IMR-90 (cell line): Measurements from ENCODE around the gene CMSS1. TPM values are rescaled to one million over a fixed set of nuclear protein-coding genes. Genes with fewer than 3 reads are reported as not detected.

Experiments
- ATAC-seq: fragments of 200-7000 bp; cut with Tn5 transposase; 2 replicates; pipeline ENCODE4 v1.9.1; 2020; ENCODE audit warnings: low read depth, mild to moderate bottlenecking, moderate library complexity
- BruUV-seq: library from RNA; stranded (reverse); fragments of 400-500 nt; replicated peaks from 2 replicates; lab custom pipeline; 2021; lab: Mats Ljungman, UMichigan
- CTCF ChIA-PET: fragments of 300-600 bp; formaldehyde crosslinking; extraction: SDS; loops from one replicate; lab custom pipeline; 2021; ENCODE audit warnings: antibody characterized with exemption; lab: Yijun Ruan, JAX
- POLR2A ChIA-PET: fragments of 300-600 bp; sonication (Branson Sonifier 250); formaldehyde crosslinking; loops from one replicate; lab custom pipeline; 2022; ENCODE audit warnings: antibody characterized with exemption; ENCODE audit not compliant: unreplicated experiment; lab: Charles Lee
- DNase-seq: peaks from one replicate; pipeline ENCODE4 v3.0.0; 2013
- H2AFZ ChIP-seq: replicated peaks from 2 replicates; pipeline ENCODE3; 2013; ENCODE audit warnings: low read length, mild to moderate bottlenecking; ENCODE audit not compliant: poor library complexity
- H2AK5ac ChIP-seq: 2 replicates; pipeline ENCODE4 v1.6.1; 2013; ENCODE audit warnings: low read depth, low read length, inconsistent platforms
- H2AK9ac ChIP-seq: replicated peaks from 2 replicates; pipeline ENCODE3; 2013; ENCODE audit warnings: mild to moderate bottlenecking, low read depth, low read length, moderate library complexity; ENCODE audit not compliant: poor library complexity
- H2BK120ac ChIP-seq: 2 replicates; pipeline ENCODE4 v1.6.1; 2013; ENCODE audit warnings: low read depth, low read length, inconsistent platforms
- H2BK15ac ChIP-seq: 3 replicates; pipeline ENCODE4 v1.6.1; 2013; ENCODE audit warnings: low read depth, low read length, inconsistent platforms
- H2BK20ac ChIP-seq: 2 replicates; pipeline ENCODE4 v1.6.1; 2013; ENCODE audit warnings: low read depth, mild to moderate bottlenecking, inconsistent platforms, low read length, moderate library complexity
- H2BK5ac ChIP-seq: 2 replicates; pipeline ENCODE4 v1.6.1; 2013; ENCODE audit warnings: mild to moderate bottlenecking, low read depth, low read length, inconsistent platforms; ENCODE audit not compliant: poor library complexity, severe bottlenecking
- H3K14ac ChIP-seq: replicated peaks from 2 replicates; pipeline ENCODE4 v1.6.1; 2013; ENCODE audit warnings: low read depth, low read length, inconsistent platforms
- H3K18ac ChIP-seq: 2 replicates; pipeline ENCODE4 v1.6.1; 2013; ENCODE audit warnings: low read depth, low read length, control low read depth
- H3K23ac ChIP-seq: 2 replicates; pipeline ENCODE4 v1.6.1; 2013; ENCODE audit warnings: low read depth, low read length, inconsistent platforms
- H3K27ac ChIP-seq: 2 replicates; pipeline ENCODE4 v1.5.1; 2013; ENCODE audit warnings: mild to moderate bottlenecking, control low read depth, low read length; ENCODE audit not compliant: insufficient read depth
- H3K27me3 ChIP-seq: 2 replicates; pipeline ENCODE4 v1.6.1; 2013; ENCODE audit warnings: low read length; ENCODE audit not compliant: control insufficient read depth, insufficient read depth
- H3K36me3 ChIP-seq: 2 replicates; pipeline ENCODE4 v1.6.1; 2013; ENCODE audit warnings: low read length, mixed read lengths; ENCODE audit not compliant: control insufficient read depth, insufficient read depth
- H3K4ac ChIP-seq: 2 replicates; pipeline ENCODE4 v1.6.1; 2013; ENCODE audit warnings: low read depth, low read length, inconsistent platforms
- H3K4me1 ChIP-seq: 2 replicates; pipeline ENCODE4 v1.6.1; 2013; ENCODE audit warnings: low read length, mixed read lengths; ENCODE audit not compliant: control insufficient read depth, insufficient read depth
- H3K4me2 ChIP-seq: 2 replicates; pipeline ENCODE4 v1.6.1; 2013; ENCODE audit warnings: low read depth, mild to moderate bottlenecking, control low read depth, low read length, moderate library complexity
- H3K4me3 ChIP-seq: 2 replicates; pipeline ENCODE4 v1.5.1; 2013; ENCODE audit warnings: low read depth, mild to moderate bottlenecking, control low read depth, low read length, moderate library complexity; ENCODE audit not compliant: insufficient read depth
- H3K56ac ChIP-seq: 2 replicates; pipeline ENCODE4 v1.6.1; 2013; ENCODE audit warnings: low read length, inconsistent platforms; ENCODE audit not compliant: insufficient read depth; ENCODE audit errors: extremely low read depth
- H3K79me1 ChIP-seq, 2 experiments: 2 replicates each; pipeline ENCODE4 v1.6.1; 2013; ENCODE audit warnings: low read length in 2 of 2, inconsistent platforms in 1 of 2, low read depth in 1 of 2
- H3K9ac ChIP-seq: 2 replicates; pipeline ENCODE4 v1.6.1; 2013; ENCODE audit warnings: low read depth, low read length, control low read depth
- H3K9me1 ChIP-seq: 2 replicates; pipeline ENCODE4 v1.6.1; 2013; ENCODE audit warnings: low read length, inconsistent platforms; ENCODE audit not compliant: insufficient read depth
- H3K9me3 ChIP-seq: 2 replicates; pipeline ENCODE4 v1.6.1; 2013; ENCODE audit warnings: low read length; ENCODE audit not compliant: control insufficient read depth, insufficient read depth
- H4K20me1 ChIP-seq: 2 replicates; pipeline ENCODE4 v1.6.1; 2013; ENCODE audit warnings: low read length, inconsistent platforms; ENCODE audit not compliant: insufficient read depth
- H4K5ac ChIP-seq: 2 replicates; pipeline ENCODE4 v1.6.1; 2013; ENCODE audit warnings: mild to moderate bottlenecking, low read depth, low read length, control low read depth
- H4K8ac ChIP-seq, 2 experiments: 2 replicates each; pipeline ENCODE4 v1.6.1; 2013; ENCODE audit warnings: low read depth in 2 of 2, low read length in 2 of 2, control low read depth in 1 of 2, inconsistent platforms in 1 of 2
- H4K91ac ChIP-seq: 2 replicates; pipeline ENCODE4 v1.6.1; 2013; ENCODE audit warnings: low read depth, low read length, inconsistent platforms; ENCODE audit not compliant: insufficient read depth
- CHD1 ChIP-seq: IDR thresholded peaks from 2 replicates; pipeline ENCODE4 v1.6.1; 2012; ENCODE audit warnings: low read depth, low read length, improper control_type of control experiment
- FOS ChIP-seq: fragments of 150-350 bp; IDR thresholded peaks from 2 replicates; pipeline ENCODE4 v1.6.1; 2016; ENCODE audit warnings: low read depth, low read length
- WGBS, 2 experiments: methylation state at CpG; one replicate each; pipeline versions ENCODE4 v1.1.5 to v1.1.7; 2013; ENCODE audit warnings: missing lambda C conversion rate in 2 of 2; ENCODE audit not compliant: insufficient read length in 1 of 2; ENCODE audit errors: extremely low coverage in 2 of 2; 5-methylcytosine and 5-hydroxymethylcytosine counted together
- dilution Hi-C: fragments of 300-500 bp; cut with HindIII; formaldehyde crosslinking; loops from one replicate; pipeline ENCODE4 v1.14.3; 2018; ENCODE audit warnings: low sequenced_read_pairs; ENCODE audit not compliant: unreplicated experiment
- in situ Hi-C: fragments of 300-500 bp; cut with MboI; formaldehyde crosslinking; loops from 3 replicates; pipeline ENCODE4 v1.14.3; 2019; ENCODE audit warnings: low sequenced_read_pairs, inconsistent platforms, mixed read lengths
- intact Hi-C: fragments of 100-400 bp; cut with micrococcal nuclease; formaldehyde crosslinking; loops from 2 replicates; pipeline ENCODE4 v1.10.0; 2022
- polyA plus RNA-seq, 3 experiments: library from polyadenylated mRNA; depleted of rRNA; stranded (reverse); fragments of >200 nt; gene quantifications; 2 replicates each; pipeline ENCODE4 v1.2.3, GENCODE V29; 2012; ENCODE audit warnings: low replicate concordance in 1 of 3
- total RNA-seq: library from RNA; depleted of rRNA; stranded (reverse); fragments of >200 nt; gene quantifications from 2 replicates; pipeline ENCODE4 v1.2.3, GENCODE V29; 2012

The CMSS1 gene
- total and polyA plus RNA-seq, 2 of the 4 experiments (the other 2 are of a cell fraction), result 12.5 to 13.6 TPM

GRCh38 chr3:100144255-100144866 lies 326.7 kb downstream of the CMSS1 start:
- Histone ChIP-seq H3K27ac (no peak overlapping the region), H3K4me3 (no peak overlapping the region), H3K79me1 (no peaks in the 10 kb centered on the region; a peak in 1 of 4 replicates), H2AK5ac (no peak overlapping the region), H2BK120ac (no peak overlapping the region), H4K91ac (no peak overlapping the region), H3K56ac (no peak overlapping the region), H3K36me3 (no peaks in the 10 kb centered on the region), H3K9ac (no peak overlapping the region), H3K14ac (no peak overlapping the region), H2BK15ac (no peak overlapping the region), H4K20me1 (no peaks in the 10 kb centered on the region), H2AFZ (no peak overlapping the region), H3K4me2 (no peak overlapping the region), H4K8ac (no peak overlapping the region), H3K27me3 (no peaks in the 10 kb centered on the region), H2AK9ac (no peak overlapping the region), H3K9me3 (peaks cover 2% of the 10 kb centered on the region; the same call in 1 of the 2 replicates), H3K23ac (no peak overlapping the region), H3K4me1 (no peaks in the 10 kb centered on the region), H2BK20ac (no peak overlapping the region), H3K9me1 (no peaks in the 10 kb centered on the region), H4K5ac (no peak overlapping the region), H2BK5ac (no peak overlapping the region), H3K4ac (no peak overlapping the region), H3K18ac (no peak overlapping the region)
- ChIA-PET CTCF (no interaction called here), POLR2A (no interaction called here)
- BruUV-seq, result no TSS peak
- intact Hi-C loops, result no loop called here
- dilution Hi-C loops, result no loop called here
- no peak for ATAC-seq
- TF ChIP-seq CHD1, result no peak
- TF ChIP-seq FOS, result no peak
- in situ Hi-C loops, result no loop called here
- DNase-seq, result no peak
- no CpG with 5 or more reads among the region's 1 CpG for WGBS, 2 experiments
